ENCODE results near the gene NT5C2. TPM values are rescaled to one million over a fixed set of nuclear protein-coding genes. Genes with fewer than 3 reads are reported as not detected.
"Not testable (repeated sequence)": the region's sequence is repeated elsewhere in the genome, so short reads cannot be mapped to it uniquely, and the experiment has no call there.

NT5C2 gene
- total and polyA plus RNA-seq, 2 donors (not counting 3 experiments of a cell fraction or from before 2014, with no cell fraction given), result 47.2 to 69.9 TPM

DNA sequence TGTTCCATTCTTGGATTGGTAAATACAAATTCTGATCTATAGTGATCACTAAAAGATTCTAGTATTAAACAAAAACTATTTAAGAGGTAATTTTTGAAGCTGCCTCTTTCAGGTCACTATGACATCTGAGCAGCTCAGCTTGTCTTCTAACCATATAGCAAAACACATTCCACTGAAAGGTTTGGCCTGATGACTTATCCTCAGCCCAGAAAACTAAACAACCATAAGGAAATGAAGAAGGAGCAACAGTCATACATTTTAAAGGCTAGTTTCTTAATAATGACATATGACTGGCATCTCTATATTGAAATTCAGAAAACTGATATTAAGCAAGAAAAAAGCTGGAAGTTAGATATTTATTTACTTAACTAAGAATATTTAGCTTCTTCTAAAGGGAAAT, 24.6 kb downstream of the NT5C2 start:
- Histone ChIP-seq H3K9me3 (replicated peaks; ENCODE audit: control insufficient read depth, insufficient read depth, low read length) (no peaks in the 10 kb centered on the region), H3K4me2 (ENCODE audit: insufficient read depth, low read length) (peak overlapping the region; percentile 43), H3K79me2 (ENCODE audit: control insufficient read depth, insufficient read depth, low read length) (peaks cover 27% of the 10 kb centered on the region), H3K9me1 (replicated peaks; ENCODE audit: control insufficient read depth, extremely low read depth, insufficient read depth, low read length) (no peaks in the 10 kb centered on the region), H3K27me3 (ENCODE audit: control insufficient read depth in 2 of 2, insufficient read depth in 2 of 2, low read length in 2 of 2) (no peaks in the 10 kb centered on the region), H3K9ac (replicated peaks; ENCODE audit: extremely low read depth, insufficient read depth, low read length) (no peak overlapping the region), H3K36me3 (ENCODE audit: control insufficient read depth in 2 of 2, extremely low read depth in 1 of 2, insufficient read depth in 2 of 2, low read length in 2 of 2) (peaks cover 5% of the 10 kb centered on the region in 2 experiments), H3K4me1 (ENCODE audit: control insufficient read depth, extremely low read depth, insufficient read depth, low read length) (peaks cover 34% of the 10 kb centered on the region), H2AFZ (ENCODE audit: low read depth, low read length) (no peak overlapping the region), H3K27ac (ENCODE audit: insufficient read depth, low read depth, low read length) (no peak overlapping the region), H3K4me3 (replicated peaks in 1 of 3; ENCODE audit: insufficient read depth in 1 of 3, low read depth in 1 of 3, low read length in 3 of 3) (no peak overlapping the region), H4K20me1 (replicated peaks; ENCODE audit: control insufficient read depth, extremely low read depth, insufficient read depth, low read length) (no peaks in the 10 kb centered on the region)
- no TSS peak for BruUV-seq (replicated peaks)
- dilution Hi-C loops (cut with MboI; ENCODE audit: extremely low pct_ligation_motif_present, low sequenced_read_pairs), result no loop called here
- intact Hi-C loops (cut with micrococcal nuclease), result loop anchor here (2.0 kb wide), 1 partner anchor 24 kb away; the partner anchor contains the start of gene NT5C2
- no peak for TF ChIP-seq GATA2 (IDR thresholded peaks at IDR 0.05; ENCODE audit: insufficient read depth, insufficient read length, low read depth, low read length)
- TF ChIP-seq, protein P1, sequence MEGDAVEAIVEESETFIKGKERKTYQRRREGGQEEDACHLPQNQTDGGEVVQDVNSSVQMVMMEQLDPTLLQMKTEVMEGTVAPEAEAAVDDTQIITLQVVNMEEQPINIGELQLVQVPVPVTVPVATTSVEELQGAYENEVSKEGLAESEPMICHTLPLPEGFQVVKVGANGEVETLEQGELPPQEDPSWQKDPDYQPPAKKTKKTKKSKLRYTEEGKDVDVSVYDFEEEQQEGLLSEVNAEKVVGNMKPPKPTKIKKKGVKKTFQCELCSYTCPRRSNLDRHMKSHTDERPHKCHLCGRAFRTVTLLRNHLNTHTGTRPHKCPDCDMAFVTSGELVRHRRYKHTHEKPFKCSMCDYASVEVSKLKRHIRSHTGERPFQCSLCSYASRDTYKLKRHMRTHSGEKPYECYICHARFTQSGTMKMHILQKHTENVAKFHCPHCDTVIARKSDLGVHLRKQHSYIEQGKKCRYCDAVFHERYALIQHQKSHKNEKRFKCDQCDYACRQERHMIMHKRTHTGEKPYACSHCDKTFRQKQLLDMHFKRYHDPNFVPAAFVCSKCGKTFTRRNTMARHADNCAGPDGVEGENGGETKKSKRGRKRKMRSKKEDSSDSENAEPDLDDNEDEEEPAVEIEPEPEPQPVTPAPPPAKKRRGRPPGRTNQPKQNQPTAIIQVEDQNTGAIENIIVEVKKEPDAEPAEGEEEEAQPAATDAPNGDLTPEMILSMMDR (IDR thresholded peaks at IDR 0.05; ENCODE audit: extremely low read depth in 1 of 2, insufficient read depth in 1 of 2, low read depth in 1 of 2, low read length in 2 of 2), result no peak
- no peak for TF ChIP-seq MYC (IDR thresholded peaks at IDR 0.05; ENCODE audit: low read depth, low read length)
- no peak for TF ChIP-seq JUN (IDR thresholded peaks at IDR 0.05; ENCODE audit: borderline replicate concordance, insufficient read depth, insufficient read length, low read depth)
- no peak for TF ChIP-seq FOS (IDR thresholded peaks at IDR 0.05; ENCODE audit: borderline replicate concordance, insufficient read depth, low read length)
- no peak for TF ChIP-seq MAX (IDR thresholded peaks at IDR 0.05; ENCODE audit: insufficient read depth, insufficient read length)
- no peak for TF ChIP-seq EZH2 (IDR thresholded peaks at IDR 0.05; ENCODE audit: borderline replicate concordance, low read depth, low read length, severe bottlenecking)
- TF ChIP-seq POLR2AphosphoS5 (IDR thresholded peaks at IDR 0.05; ENCODE audit: insufficient read depth, low read depth, low read length), result no peak
- DNase-seq (ENCODE audit: low read depth, low spot score), result peak; percentile 36
- peak; percentile 44 for FAIRE-seq
- POLR2A ChIA-PET, result no interaction called here
- CTCF ChIA-PET, result interaction anchor here (0.9 to 2.0 kb wide), 7 partner anchors 8 to 251 kb away, joined by 3 to 9 read pairs (median 4); partner anchors contain the start of gene CNNM2

DNA sequence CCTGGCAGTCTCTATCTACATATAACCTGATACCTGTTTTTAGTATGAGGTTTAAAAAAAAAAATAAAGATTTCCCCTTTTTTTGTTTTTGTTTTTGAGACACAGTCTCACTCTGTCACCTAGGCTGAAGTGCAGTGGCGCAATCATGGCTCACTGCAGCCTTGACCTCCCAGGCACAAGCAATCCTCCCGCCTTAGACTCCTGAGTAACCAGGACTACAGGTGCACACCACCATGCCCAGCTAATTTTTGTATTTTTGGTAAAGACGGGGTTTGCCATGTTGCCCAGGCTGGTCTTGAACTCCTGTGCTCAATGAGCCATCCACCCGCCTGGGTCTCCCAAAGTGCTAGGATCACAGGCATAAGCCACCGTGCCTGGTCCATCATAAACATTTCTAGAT, 25.5 kb downstream of the NT5C2 start:
- H3K4me1 ChIP-seq (ENCODE audit: control insufficient read depth, extremely low read depth, insufficient read depth, low read length), result peaks cover 34% of the 10 kb centered on the region
- H4K20me1 ChIP-seq (replicated peaks; ENCODE audit: control insufficient read depth, extremely low read depth, insufficient read depth, low read length); DNase-seq (ENCODE audit: low read depth, low spot score); H3K36me3 ChIP-seq (ENCODE audit: control insufficient read depth in 2 of 2, extremely low read depth in 1 of 2, insufficient read depth in 2 of 2, low read length in 2 of 2); BruUV-seq (replicated peaks); H3K4me3 ChIP-seq (replicated peaks in 1 of 3; ENCODE audit: insufficient read depth in 1 of 3, low read depth in 1 of 3, low read length in 3 of 3); H3K9ac ChIP-seq (replicated peaks; ENCODE audit: extremely low read depth, insufficient read depth, low read length); intact Hi-C loops (cut with micrococcal nuclease); H3K27ac ChIP-seq (ENCODE audit: insufficient read depth, low read depth, low read length); H2AFZ ChIP-seq (ENCODE audit: low read depth, low read length); dilution Hi-C loops (cut with MboI; ENCODE audit: extremely low pct_ligation_motif_present, low sequenced_read_pairs); FAIRE-seq; H3K9me3 ChIP-seq (replicated peaks; ENCODE audit: control insufficient read depth, insufficient read depth, low read length); H3K27me3 ChIP-seq (ENCODE audit: control insufficient read depth in 2 of 2, insufficient read depth in 2 of 2, low read length in 2 of 2); H3K4me2 ChIP-seq (ENCODE audit: insufficient read depth, low read length); H3K9me1 ChIP-seq (replicated peaks; ENCODE audit: control insufficient read depth, extremely low read depth, insufficient read depth, low read length): not testable (repeated sequence)
- ChIA-PET POLR2A (interaction anchor here (0.7 to 1.2 kb wide), 2 partner anchors 24 to 88 kb away, joined by 3 to 4 read pairs; no protein-coding TSS in a partner anchor), CTCF (interaction anchor here (1.1 to 2.0 kb wide), 7 partner anchors 8 to 250 kb away, joined by 3 to 9 read pairs (median 3); partner anchors contain the start of gene CNNM2)
- peaks cover 27% of the 10 kb centered on the region for H3K79me2 ChIP-seq (ENCODE audit: control insufficient read depth, insufficient read depth, low read length)

Data from endothelial cell of umbilical vein (primary cell).